HL-60 (cell line): ENCODE results near the gene TRAF5.

ENCODE experiments used
- DNase-seq, 2 experiments: peaks; one replicate each; pipeline ENCODE4 v3.0.0-alpha.2; 2010 to 2020; ENCODE audit warnings: low read depth in 1 of 2, low spot score in 1 of 2
- H3K27ac ChIP-seq: fragments of 250-450 bp; sonication (Bioruptor Pico); replicated peaks from 2 replicates; pipeline ENCODE4 v1.5.1; 2020; ENCODE audit warnings: mild to moderate bottlenecking, moderate library complexity
- H3K27me3 ChIP-seq: fragments of 250-450 bp; sonication (Bioruptor Pico); 2 replicates; pipeline ENCODE4 v1.5.1; 2021; ENCODE audit warnings: mild to moderate bottlenecking, moderate library complexity; ENCODE audit not compliant: insufficient read depth, poor library complexity, severe bottlenecking
- H3K4me3 ChIP-seq: replicated peaks from 2 replicates; pipeline ENCODE4 v1.5.1; 2011; ENCODE audit warnings: mild to moderate bottlenecking, control low read depth, low read length; ENCODE audit not compliant: insufficient read depth
- GABPA ChIP-seq: IDR thresholded peaks from 2 replicates; pipeline ENCODE4 v1.6.1; 2012; ENCODE audit warnings: low read depth
- POLR2AphosphoS5 ChIP-seq: IDR thresholded peaks from 2 replicates; pipeline ENCODE4 v1.6.1; 2012; ENCODE audit warnings: low read depth
- SPI1 ChIP-seq: IDR thresholded peaks from 2 replicates; pipeline ENCODE4 v1.6.1; 2012; ENCODE audit warnings: low read depth, mild to moderate bottlenecking, borderline replicate concordance
- TF ChIP-seq, protein P1 (sequence below): IDR thresholded peaks from one replicate; pipeline ENCODE4 v1.5.1; 2011; ENCODE audit warnings: low read length, control low read depth, inconsistent platforms; ENCODE audit not compliant: insufficient read depth
- TF ChIP-seq, protein P2 (sequence below): IDR thresholded peaks from 2 replicates; pipeline ENCODE4 v1.6.1; 2012; ENCODE audit warnings: low read depth; ENCODE audit not compliant: insufficient replicate concordance

The TRAF5 gene

DNA sequence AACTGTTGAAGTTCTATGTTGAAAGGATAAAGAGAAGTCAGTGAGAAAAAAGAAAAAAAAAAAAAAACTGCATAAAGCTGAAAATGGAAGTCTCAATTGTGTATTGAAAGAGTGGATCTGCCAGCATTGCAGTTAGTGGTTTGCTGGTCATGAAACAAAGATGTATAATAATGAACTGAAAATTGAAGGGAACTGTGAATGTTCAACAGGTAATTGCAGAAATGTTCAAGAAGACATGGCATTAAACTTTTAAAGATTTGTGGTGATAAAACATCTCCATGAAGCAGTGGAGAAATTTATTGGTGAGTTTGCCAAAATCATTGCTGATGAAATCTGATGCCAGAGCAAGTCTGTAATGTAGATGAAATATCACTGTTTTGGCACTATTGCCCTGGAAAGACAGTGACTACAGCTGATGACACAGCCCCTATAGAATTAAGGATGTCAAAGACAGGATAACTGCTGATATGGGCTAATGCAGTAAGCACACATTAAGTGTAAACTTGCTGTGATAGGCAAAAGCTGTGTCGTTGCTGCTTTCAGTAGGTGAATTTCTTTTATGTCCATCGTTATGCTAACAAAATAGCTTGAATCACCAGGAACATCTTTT is 94.3 kb downstream of the TRAF5 start:
- no peak overlapping the region for H3K27ac ChIP-seq
- DNase-seq, result no peak
- H3K4me3 ChIP-seq, result no peak overlapping the region
- TF ChIP-seq GABPA, result no peak
- TF ChIP-seq, protein P1, sequence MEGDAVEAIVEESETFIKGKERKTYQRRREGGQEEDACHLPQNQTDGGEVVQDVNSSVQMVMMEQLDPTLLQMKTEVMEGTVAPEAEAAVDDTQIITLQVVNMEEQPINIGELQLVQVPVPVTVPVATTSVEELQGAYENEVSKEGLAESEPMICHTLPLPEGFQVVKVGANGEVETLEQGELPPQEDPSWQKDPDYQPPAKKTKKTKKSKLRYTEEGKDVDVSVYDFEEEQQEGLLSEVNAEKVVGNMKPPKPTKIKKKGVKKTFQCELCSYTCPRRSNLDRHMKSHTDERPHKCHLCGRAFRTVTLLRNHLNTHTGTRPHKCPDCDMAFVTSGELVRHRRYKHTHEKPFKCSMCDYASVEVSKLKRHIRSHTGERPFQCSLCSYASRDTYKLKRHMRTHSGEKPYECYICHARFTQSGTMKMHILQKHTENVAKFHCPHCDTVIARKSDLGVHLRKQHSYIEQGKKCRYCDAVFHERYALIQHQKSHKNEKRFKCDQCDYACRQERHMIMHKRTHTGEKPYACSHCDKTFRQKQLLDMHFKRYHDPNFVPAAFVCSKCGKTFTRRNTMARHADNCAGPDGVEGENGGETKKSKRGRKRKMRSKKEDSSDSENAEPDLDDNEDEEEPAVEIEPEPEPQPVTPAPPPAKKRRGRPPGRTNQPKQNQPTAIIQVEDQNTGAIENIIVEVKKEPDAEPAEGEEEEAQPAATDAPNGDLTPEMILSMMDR, result no peak
- no peak for TF ChIP-seq POLR2AphosphoS5
- TF ChIP-seq, protein P2, sequence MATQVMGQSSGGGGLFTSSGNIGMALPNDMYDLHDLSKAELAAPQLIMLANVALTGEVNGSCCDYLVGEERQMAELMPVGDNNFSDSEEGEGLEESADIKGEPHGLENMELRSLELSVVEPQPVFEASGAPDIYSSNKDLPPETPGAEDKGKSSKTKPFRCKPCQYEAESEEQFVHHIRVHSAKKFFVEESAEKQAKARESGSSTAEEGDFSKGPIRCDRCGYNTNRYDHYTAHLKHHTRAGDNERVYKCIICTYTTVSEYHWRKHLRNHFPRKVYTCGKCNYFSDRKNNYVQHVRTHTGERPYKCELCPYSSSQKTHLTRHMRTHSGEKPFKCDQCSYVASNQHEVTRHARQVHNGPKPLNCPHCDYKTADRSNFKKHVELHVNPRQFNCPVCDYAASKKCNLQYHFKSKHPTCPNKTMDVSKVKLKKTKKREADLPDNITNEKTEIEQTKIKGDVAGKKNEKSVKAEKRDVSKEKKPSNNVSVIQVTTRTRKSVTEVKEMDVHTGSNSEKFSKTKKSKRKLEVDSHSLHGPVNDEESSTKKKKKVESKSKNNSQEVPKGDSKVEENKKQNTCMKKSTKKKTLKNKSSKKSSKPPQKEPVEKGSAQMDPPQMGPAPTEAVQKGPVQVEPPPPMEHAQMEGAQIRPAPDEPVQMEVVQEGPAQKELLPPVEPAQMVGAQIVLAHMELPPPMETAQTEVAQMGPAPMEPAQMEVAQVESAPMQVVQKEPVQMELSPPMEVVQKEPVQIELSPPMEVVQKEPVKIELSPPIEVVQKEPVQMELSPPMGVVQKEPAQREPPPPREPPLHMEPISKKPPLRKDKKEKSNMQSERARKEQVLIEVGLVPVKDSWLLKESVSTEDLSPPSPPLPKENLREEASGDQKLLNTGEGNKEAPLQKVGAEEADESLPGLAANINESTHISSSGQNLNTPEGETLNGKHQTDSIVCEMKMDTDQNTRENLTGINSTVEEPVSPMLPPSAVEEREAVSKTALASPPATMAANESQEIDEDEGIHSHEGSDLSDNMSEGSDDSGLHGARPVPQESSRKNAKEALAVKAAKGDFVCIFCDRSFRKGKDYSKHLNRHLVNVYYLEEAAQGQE, result no peak
- TF ChIP-seq SPI1, result no peak
- no peaks in the 10 kb centered on the region for H3K27me3 ChIP-seq

DNA sequence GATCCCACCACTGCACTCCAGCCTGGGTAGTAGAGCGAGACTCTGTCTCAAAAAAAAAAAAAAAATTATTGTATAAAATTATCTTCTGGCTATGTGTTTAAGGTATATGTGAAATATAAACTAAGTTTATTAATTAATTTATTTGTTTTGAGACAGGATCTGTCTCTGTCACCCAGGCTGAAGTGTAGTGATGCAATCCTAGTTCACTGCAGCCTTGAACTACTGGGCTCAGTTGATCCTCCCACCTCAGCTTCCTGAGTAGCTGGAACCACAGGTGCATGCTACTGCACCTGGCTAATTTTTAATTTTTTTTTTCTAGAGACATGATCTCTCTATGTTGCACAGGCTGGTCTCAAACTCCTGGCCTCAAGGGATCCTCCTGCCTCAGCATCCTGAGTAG is 97.4 kb downstream of the TRAF5 start:
- Histone ChIP-seq H3K4me3 (no peak overlapping the region), H3K27ac (no peak overlapping the region), H3K27me3 (no peaks in the 10 kb centered on the region)
- TF ChIP-seq, protein P1, result no peak
- TF ChIP-seq POLR2AphosphoS5 (no peak), SPI1 (no peak), GABPA (no peak)
- TF ChIP-seq, protein P2, result no peak
- DNase-seq, result no peak
